A549 (cell line): ENCODE measurements around the gene ZNF263.

Source experiments
- CHD4 ChIP-seq: fragments of 200-600 bp; sonication (generic); IDR thresholded peaks from 2 replicates; pipeline ENCODE4 v1.6.1; 2016; ENCODE audit warnings: antibody characterized with exemption, mild to moderate bottlenecking, borderline replicate concordance
- CTCF ChIP-seq: fragments of >200 bp; sonication (Bioruptor Twin); formaldehyde crosslinking; IDR thresholded peaks from 3 replicates; pipeline ENCODE4 v1.5.1; 2016
- KDM1A ChIP-seq: fragments of 200-600 bp; sonication (generic); IDR thresholded peaks from 2 replicates; pipeline ENCODE4 v1.6.1; 2016; ENCODE audit warnings: low read depth, mild to moderate bottlenecking
- POLR2A ChIP-seq: IDR thresholded peaks from 2 replicates; pipeline ENCODE4 v1.6.1; 2012; ENCODE audit warnings: mild to moderate bottlenecking, low read length

- TF ChIP-seq CHD4 (no peak), POLR2A (no peak), KDM1A (no peak), CTCF (no peak)
These were observed 6.6 kb upstream of the ZNF263 start for GRCh38 chr16:3276679-3277078.
